ENCODE data around the gene OTUD7B.

The OTUD7B gene

DNA sequence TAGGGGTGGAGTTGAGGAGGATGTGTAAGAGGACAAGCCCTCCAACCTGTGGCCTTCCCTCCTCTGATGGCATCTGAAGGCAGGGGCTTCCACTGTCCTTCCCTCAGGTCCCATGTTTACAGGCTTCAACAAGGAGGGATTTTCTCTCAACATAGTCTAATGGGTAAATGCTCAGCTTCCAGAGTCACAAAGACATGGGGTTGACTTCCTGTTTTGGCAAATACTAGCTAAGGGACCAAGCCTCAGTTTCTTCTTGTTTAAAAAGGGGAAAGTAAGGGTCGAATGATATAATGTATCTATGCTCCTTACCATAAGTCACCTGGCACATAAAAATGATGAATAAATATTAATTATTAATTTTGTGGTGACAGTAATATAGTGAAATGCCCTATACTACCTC is 96.0 kb downstream of the OTUD7B start:
- no peaks in the 10 kb centered on the region for H3K27me3 ChIP-seq (ENCODE audit: control insufficient read depth, insufficient read depth, low read length)
- no peaks in the 10 kb centered on the region for H3K9me3 ChIP-seq (ENCODE audit: control insufficient read depth, low read length)
- H3K4me2 ChIP-seq (ENCODE audit: low read length): no peak overlapping the region
- H3K79me2 ChIP-seq: no peaks in the 10 kb centered on the region
- H3K27ac ChIP-seq: no peak overlapping the region
- no peak overlapping the region for H3K9ac ChIP-seq
- no peaks in the 10 kb centered on the region for H3K36me3 ChIP-seq (ENCODE audit: control insufficient read depth, insufficient read depth, low read length)
- H2AFZ ChIP-seq: no peak overlapping the region
- H3K4me3 ChIP-seq (ENCODE audit: low read depth, low read length): no peak overlapping the region
- TF ChIP-seq, protein P1, sequence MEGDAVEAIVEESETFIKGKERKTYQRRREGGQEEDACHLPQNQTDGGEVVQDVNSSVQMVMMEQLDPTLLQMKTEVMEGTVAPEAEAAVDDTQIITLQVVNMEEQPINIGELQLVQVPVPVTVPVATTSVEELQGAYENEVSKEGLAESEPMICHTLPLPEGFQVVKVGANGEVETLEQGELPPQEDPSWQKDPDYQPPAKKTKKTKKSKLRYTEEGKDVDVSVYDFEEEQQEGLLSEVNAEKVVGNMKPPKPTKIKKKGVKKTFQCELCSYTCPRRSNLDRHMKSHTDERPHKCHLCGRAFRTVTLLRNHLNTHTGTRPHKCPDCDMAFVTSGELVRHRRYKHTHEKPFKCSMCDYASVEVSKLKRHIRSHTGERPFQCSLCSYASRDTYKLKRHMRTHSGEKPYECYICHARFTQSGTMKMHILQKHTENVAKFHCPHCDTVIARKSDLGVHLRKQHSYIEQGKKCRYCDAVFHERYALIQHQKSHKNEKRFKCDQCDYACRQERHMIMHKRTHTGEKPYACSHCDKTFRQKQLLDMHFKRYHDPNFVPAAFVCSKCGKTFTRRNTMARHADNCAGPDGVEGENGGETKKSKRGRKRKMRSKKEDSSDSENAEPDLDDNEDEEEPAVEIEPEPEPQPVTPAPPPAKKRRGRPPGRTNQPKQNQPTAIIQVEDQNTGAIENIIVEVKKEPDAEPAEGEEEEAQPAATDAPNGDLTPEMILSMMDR (IDR thresholded peaks at IDR 0.05): no peak
- peaks cover 3% of the 10 kb centered on the region for H3K4me1 ChIP-seq

DNA sequence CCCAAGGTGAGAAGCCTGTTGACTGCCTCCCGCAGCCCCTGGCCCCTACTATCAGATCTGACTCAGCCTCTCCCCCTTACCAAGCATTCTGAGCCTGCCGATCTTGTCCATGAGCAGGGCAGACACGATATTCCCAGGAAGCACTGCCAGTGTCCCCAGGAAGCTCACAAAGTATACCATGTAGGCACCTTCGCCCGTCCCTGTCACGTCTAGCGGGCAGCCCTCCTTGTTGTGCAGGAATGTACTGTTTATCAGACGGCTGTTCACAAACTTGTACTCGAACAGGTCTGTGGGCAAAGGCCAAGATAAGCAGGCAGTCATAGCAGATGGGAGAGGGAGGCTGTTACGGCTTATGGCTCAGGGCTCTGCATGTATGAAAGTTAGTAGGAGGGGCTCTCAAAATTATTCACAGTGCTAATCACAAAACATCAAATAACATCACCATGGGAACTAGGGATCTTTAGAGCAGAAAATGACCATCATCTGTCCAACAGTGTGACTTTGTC is 103.9 kb downstream of the OTUD7B start:
- no peak overlapping the region for H3K9ac ChIP-seq
- no peaks in the 10 kb centered on the region for H3K4me1 ChIP-seq
- H3K9me3 ChIP-seq (ENCODE audit: control insufficient read depth, low read length): no peaks in the 10 kb centered on the region
- no peaks in the 10 kb centered on the region for H3K36me3 ChIP-seq (ENCODE audit: control insufficient read depth, insufficient read depth, low read length)
- H3K79me2 ChIP-seq: no peaks in the 10 kb centered on the region
- no peak overlapping the region for H3K4me3 ChIP-seq (ENCODE audit: low read depth, low read length)
- TF ChIP-seq, protein P1 (IDR thresholded peaks at IDR 0.05): no peak
- no peak overlapping the region for H3K27ac ChIP-seq
- no peaks in the 10 kb centered on the region for H3K27me3 ChIP-seq (ENCODE audit: control insufficient read depth, insufficient read depth, low read length)
- H2AFZ ChIP-seq: no peak overlapping the region
- H3K4me2 ChIP-seq (ENCODE audit: low read length): no peak overlapping the region

DNA sequence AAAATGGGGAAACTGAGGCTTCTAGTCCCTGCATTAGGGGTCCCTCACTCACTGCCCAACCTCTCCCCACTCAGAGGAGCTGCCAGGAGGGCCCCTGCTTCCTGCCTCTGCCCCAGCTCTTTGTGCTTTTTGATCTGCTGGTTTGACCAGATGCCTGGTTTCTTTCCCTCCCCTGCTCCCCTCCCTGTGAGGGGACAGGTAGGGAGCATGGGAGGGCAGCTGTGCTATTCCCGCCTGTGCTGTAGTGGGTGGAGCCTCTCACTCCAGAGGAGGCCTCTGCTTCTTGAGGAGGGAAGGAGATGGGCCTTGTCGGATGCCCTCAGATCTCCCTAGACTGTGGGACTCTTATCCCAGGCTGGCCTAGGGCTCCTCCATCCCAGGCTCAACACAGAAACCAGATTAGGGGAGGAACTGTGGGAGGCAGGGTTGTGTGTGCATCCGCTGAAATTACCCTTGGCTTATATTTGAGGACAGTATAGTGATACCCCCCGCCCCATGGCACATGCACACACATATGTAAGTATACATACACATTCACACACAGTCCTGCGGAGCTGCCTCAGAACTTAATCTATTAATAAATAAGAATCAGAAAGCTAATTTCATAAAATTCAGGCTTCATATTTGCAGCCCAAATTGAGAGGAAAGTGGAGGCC is 106.6 kb downstream of the OTUD7B start:
- H3K4me2 ChIP-seq (ENCODE audit: low read length): no peak overlapping the region
- H3K79me2 ChIP-seq: no peaks in the 10 kb centered on the region
- no peaks in the 10 kb centered on the region for H3K27me3 ChIP-seq (ENCODE audit: control insufficient read depth, insufficient read depth, low read length)
- no peak overlapping the region for H3K27ac ChIP-seq
- no peaks in the 10 kb centered on the region for H3K36me3 ChIP-seq (ENCODE audit: control insufficient read depth, insufficient read depth, low read length)
- H2AFZ ChIP-seq: no peak overlapping the region
- no peaks in the 10 kb centered on the region for H3K4me1 ChIP-seq
- no peak overlapping the region for H3K9ac ChIP-seq
- H3K9me3 ChIP-seq (ENCODE audit: control insufficient read depth, low read length): no peaks in the 10 kb centered on the region
- no peak overlapping the region for H3K4me3 ChIP-seq (ENCODE audit: low read depth, low read length)
- TF ChIP-seq, protein P1 (IDR thresholded peaks at IDR 0.05): no peak

DNA sequence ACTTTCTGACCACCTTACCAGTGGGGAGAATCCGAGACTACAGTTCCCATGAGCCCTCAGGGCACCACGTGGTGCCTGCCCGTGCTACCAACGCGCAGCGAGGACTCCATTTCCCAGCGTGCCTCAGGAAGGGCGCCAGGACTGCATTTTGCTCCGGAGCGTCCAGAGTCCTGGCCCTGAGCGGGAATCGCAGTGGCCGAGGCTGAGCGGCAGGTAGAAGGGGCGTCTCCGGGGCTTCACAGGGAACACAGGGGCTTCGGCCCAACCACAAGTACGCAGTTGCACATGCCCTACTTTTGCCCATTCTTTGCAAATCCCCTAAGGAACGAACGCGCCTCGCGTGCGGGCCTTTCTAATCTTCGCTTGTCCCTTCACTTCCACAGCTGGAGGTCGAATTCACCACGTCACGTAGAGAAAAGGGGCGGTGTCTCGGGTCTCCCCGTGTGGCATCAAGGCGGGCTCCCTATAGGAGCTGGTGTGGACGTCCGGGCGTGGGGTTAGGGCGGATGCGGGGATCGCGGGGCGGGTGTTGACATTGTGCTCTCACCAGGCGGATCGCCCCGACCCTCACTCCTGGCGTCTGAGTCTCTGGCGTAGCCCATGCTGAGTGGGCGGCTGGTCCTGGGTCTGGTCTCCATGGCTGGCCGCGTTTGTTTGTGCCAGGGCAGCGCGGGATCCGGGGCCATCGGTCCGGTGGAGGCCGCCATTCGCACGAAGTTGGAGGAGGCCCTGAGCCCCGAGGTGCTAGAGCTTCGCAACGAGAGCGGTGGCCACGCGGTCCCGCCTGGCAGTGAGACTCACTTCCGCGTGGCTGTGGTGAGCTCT is 110.9 kb downstream of the OTUD7B start, which contains the start of gene BOLA1:
Gene BOLA1, plus strand, starts transcription at position 109 of the 825 bp plus-strand sequence. Its CDS starts 492 bp downstream, at position 601.
- no peaks in the 10 kb centered on the region for H3K36me3 ChIP-seq (ENCODE audit: control insufficient read depth, insufficient read depth, low read length)
- H3K9me3 ChIP-seq (ENCODE audit: control insufficient read depth, low read length): no peaks in the 10 kb centered on the region
- peak within 1 kb of the TSS; percentile 80 for H3K4me2 ChIP-seq (ENCODE audit: low read length)
- H3K4me3 ChIP-seq (ENCODE audit: low read depth, low read length): peak within 1 kb of the TSS; percentile 76
- H3K27me3 ChIP-seq (ENCODE audit: control insufficient read depth, insufficient read depth, low read length): no peaks in the 10 kb centered on the region
- H2AFZ ChIP-seq: peak within 1 kb of the TSS; percentile 91
- TF ChIP-seq, protein P1 (IDR thresholded peaks at IDR 0.05): no peak
- peak within 1 kb of the TSS; percentile 82 for H3K27ac ChIP-seq
- no peaks in the 10 kb centered on the region for H3K79me2 ChIP-seq
- no peaks in the 10 kb centered on the region for H3K4me1 ChIP-seq
- peak within 1 kb of the TSS; percentile 7 for H3K9ac ChIP-seq
